Right lobe of liver (tissue), 4 donors: Measurements from ENCODE around the gene SDK1.

ENCODE experiments used
- POLR2A ChIP-seq: fragments of 450-650 bp; IDR thresholded peaks from one replicate; pipeline ENCODE4 v1.6.1; 2017; ENCODE audit warnings: antibody characterized with exemption, mild to moderate bottlenecking
- TF ChIP-seq, protein P1 (sequence below), 4 donors: fragments of 200-600 bp in 3 of 4; fragments of 450-650 bp in 1 of 4; IDR thresholded peaks; one replicate each; pipeline versions ENCODE4 v1.5.1 to v1.8.0; 2016 to 2022; ENCODE audit warnings: antibody characterized with exemption in 4 of 4, mild to moderate bottlenecking in 2 of 4
- donor health status: DM: no; HTN: no; CAD: no.
- donor health status: DM: no; HTN: no; CAD: no.
- donor health status: DM: no; HTN: yes; CAD: no.

DNA sequence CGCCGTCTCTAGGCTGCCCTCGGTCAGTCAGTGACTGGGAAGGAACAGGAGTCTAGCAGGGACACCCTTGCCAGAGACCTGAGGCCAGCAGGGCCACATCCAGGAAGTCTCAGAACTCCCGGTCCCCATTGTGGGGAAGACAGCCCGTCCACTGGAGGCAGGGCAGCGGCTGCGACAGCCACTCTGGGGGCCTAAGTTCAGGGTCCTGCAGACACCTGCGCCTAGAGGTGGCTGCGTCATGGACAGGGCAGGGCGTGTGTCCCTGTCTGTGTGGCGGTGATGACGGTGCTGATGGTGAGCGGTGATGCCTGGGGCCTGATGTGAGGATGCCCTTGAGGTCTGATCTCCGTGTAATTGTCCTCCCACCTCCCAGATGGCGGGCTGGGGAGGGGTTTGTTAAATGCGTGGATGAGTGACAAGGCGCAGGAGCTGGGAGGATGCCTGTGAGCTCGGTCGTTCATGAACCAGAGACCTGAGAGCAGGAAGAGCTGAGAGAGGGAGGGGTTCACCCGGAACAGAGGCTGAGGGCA is 843.2 kb downstream of the SDK1 start:
- TF ChIP-seq, protein P1, sequence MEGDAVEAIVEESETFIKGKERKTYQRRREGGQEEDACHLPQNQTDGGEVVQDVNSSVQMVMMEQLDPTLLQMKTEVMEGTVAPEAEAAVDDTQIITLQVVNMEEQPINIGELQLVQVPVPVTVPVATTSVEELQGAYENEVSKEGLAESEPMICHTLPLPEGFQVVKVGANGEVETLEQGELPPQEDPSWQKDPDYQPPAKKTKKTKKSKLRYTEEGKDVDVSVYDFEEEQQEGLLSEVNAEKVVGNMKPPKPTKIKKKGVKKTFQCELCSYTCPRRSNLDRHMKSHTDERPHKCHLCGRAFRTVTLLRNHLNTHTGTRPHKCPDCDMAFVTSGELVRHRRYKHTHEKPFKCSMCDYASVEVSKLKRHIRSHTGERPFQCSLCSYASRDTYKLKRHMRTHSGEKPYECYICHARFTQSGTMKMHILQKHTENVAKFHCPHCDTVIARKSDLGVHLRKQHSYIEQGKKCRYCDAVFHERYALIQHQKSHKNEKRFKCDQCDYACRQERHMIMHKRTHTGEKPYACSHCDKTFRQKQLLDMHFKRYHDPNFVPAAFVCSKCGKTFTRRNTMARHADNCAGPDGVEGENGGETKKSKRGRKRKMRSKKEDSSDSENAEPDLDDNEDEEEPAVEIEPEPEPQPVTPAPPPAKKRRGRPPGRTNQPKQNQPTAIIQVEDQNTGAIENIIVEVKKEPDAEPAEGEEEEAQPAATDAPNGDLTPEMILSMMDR (IDR thresholded peaks at IDR 0.05): no peak
- no peak for TF ChIP-seq POLR2A
